GM12878 (cell line): ENCODE measurements around the gene CFAP99. TPM values are rescaled to one million over a fixed set of nuclear protein-coding genes. Genes with fewer than 3 reads are reported as not detected.

Source experiments
- BMI1 ChIP-seq: fragments of 450-650 bp; IDR thresholded peaks from 2 replicates; pipeline ENCODE4 v1.6.1; 2016; ENCODE audit warnings: mild to moderate bottlenecking, moderate library complexity, borderline replicate concordance
- EGR1 ChIP-seq, 2 experiments: IDR thresholded peaks; 1 replicate in 1 of 2; 2 replicates in 1 of 2; pipeline ENCODE4 v1.6.1; 2011 to 2012; ENCODE audit warnings: low read depth in 2 of 2, low read length in 2 of 2, borderline replicate concordance in 1 of 2, mild to moderate bottlenecking in 1 of 2, moderate library complexity in 1 of 2
- HDGF ChIP-seq: fragments of 450-650 bp; IDR thresholded peaks from 2 replicates; pipeline ENCODE4 v1.6.1; 2016; ENCODE audit warnings: antibody characterized with exemption
- KLF5 ChIP-seq: fragments of 450-650 bp; IDR thresholded peaks from 2 replicates; pipeline ENCODE4 v1.6.1; 2014; ENCODE audit warnings: mild to moderate bottlenecking; ENCODE audit not compliant: partially characterized antibody
- NFXL1 ChIP-seq: fragments of 450-650 bp; IDR thresholded peaks from 2 replicates; pipeline ENCODE4 v1.6.1; 2017; ENCODE audit warnings: antibody characterized with exemption, mild to moderate bottlenecking, borderline replicate concordance
- NR2C2 ChIP-seq: IDR thresholded peaks from 2 replicates; pipeline ENCODE4 v1.6.1; 2011; ENCODE audit warnings: borderline replicate concordance, low read depth; ENCODE audit not compliant: control insufficient read depth, insufficient read length
- PML ChIP-seq: IDR thresholded peaks from 2 replicates; pipeline ENCODE4 v1.6.1; 2012; ENCODE audit warnings: low read length, inconsistent platforms
- WRNIP1 ChIP-seq: IDR thresholded peaks from 2 replicates; pipeline ENCODE4 v1.6.1; 2011; ENCODE audit warnings: low read depth, low read length, improper control_type of control experiment, borderline replicate concordance
- ZBED1 ChIP-seq: IDR thresholded peaks from 2 replicates; pipeline ENCODE4 v1.6.1; 2016; ENCODE audit warnings: borderline replicate concordance
- ZNF622 ChIP-seq: fragments of 450-650 bp; IDR thresholded peaks from 2 replicates; pipeline ENCODE4 v1.6.1; 2017; ENCODE audit warnings: mild to moderate bottlenecking, inconsistent platforms
- polyA plus RNA-seq, 11 experiments: library from polyadenylated mRNA; depleted of rRNA in 4 of 11; unstranded in 6 of 11; stranded (reverse) in 5 of 11; fragments of >200 nt; fragmentation: Nextera tagmentation in 4 of 11; fragmentation: Illumina TruSeq in 1 of 11; extraction: Ambion mirVana in 4 of 11; extraction: Trizol in 1 of 11; gene quantifications; 1 replicate in 1 of 11; 2 replicates in 10 of 11; pipeline versions ENCODE4 v1.2.1 to v1.2.3, GENCODE V29; 2011 to 2016; ENCODE audit warnings: inconsistent platforms in 2 of 11, missing spikeins in 2 of 11, low read depth in 1 of 11
- total RNA-seq, 4 experiments: library from RNA; depleted of rRNA in 3 of 4; stranded (reverse); fragments of >200 nt in 3 of 4; fragmentation: Illumina TruSeq in 1 of 4; extraction: Trizol in 1 of 4; gene quantifications; 2 replicates each; pipeline versions ENCODE4 v1.2.1 to v1.2.3, GENCODE V29; 2013 to 2021
- TF ChIP-seq, protein P1 (sequence below): fragments of 450-650 bp; conservative IDR thresholded peaks from 2 replicates; pipeline ENCODE4 v1.6.1; 2017; ENCODE audit warnings: mild to moderate bottlenecking, moderate library complexity

The CFAP99 gene
- total and polyA plus RNA-seq, 10 of the 15 experiments (the other 5 are each of a cell fraction or from before 2014, with no cell fraction given), result not detected

DNA sequence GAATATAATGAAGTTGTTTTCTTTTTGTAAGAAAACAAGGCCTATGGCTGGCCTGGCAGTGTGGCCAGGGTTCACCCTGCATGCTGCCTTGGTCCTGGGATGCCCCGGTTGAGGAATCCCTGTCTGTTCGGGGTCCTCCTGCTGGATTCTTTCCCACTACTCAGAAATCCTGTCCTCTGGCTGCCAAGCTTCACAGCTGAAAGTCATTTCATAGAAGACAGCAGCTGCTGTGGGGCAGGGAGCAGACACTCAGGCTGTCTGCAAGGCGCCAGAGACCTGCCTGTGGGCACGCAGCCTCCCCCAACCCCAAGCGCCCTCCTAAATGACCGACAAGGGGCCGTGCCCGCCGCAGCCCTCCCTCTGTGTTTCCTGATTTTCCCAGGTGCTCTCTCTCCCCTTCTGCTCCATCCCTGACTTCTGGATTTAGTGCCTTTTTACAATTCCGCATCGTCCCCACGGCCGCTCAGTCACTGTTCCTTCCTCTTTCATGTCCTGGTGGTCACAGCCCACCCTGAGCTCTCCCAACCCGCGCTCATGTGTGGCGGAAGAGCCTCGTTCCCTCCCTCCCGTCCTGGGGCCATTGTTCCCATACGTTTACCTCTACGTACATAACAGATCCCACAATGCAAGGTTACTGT, 27.9 kb upstream of the CFAP99 start (continued):
- TF ChIP-seq BMI1 (no peak), NFXL1 (no peak), NR2C2 (no peak), ZBED1 (no peak), KLF5 (no peak), WRNIP1 (no peak), EGR1 (IDR thresholded peaks at IDR 0.05; ENCODE audit: borderline replicate concordance in 1 of 2, low read depth in 2 of 2, low read length in 2 of 2) (no peak), ZNF622 (no peak), HDGF (no peak), PML (no peak)
- TF ChIP-seq, protein P1, sequence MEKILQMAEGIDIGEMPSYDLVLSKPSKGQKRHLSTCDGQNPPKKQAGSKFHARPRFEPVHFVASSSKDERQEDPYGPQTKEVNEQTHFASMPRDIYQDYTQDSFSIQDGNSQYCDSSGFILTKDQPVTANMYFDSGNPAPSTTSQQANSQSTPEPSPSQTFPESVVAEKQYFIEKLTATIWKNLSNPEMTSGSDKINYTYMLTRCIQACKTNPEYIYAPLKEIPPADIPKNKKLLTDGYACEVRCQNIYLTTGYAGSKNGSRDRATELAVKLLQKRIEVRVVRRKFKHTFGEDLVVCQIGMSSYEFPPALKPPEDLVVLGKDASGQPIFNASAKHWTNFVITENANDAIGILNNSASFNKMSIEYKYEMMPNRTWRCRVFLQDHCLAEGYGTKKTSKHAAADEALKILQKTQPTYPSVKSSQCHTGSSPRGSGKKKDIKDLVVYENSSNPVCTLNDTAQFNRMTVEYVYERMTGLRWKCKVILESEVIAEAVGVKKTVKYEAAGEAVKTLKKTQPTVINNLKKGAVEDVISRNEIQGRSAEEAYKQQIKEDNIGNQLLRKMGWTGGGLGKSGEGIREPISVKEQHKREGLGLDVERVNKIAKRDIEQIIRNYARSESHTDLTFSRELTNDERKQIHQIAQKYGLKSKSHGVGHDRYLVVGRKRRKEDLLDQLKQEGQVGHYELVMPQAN, result no peak
